Cardiac muscle cell (in vitro differentiated cells and primary cell): Measurements from ENCODE around the gene ERF. TPM values are rescaled to one million over a fixed set of nuclear protein-coding genes. Genes with fewer than 3 reads are reported as not detected.
A peak's percentile ranks its signal among the peaks of the same experiment; 100 is the strongest.

Experiments used
- DNase-seq, 2 donors: peaks; one replicate each; pipeline versions ENCODE4 v3.0.0 to v3.0.0-alpha.2; 2010 to 2017; ENCODE audit warnings: low read depth in 1 of 2, low spot score in 1 of 2
- H3K27ac ChIP-seq: fragments of 200-600 bp; sonication (generic); 2 replicates; pipeline ENCODE4 v1.5.1; 2016
- H3K27me3 ChIP-seq: fragments of 200-600 bp; sonication (generic); 2 replicates; pipeline ENCODE4 v1.6.0; 2016; ENCODE audit warnings: control low read depth
- H3K36me3 ChIP-seq: fragments of 200-600 bp; sonication (generic); 2 replicates; pipeline ENCODE4 v1.5.1; 2016; ENCODE audit warnings: control low read depth
- H3K4me1 ChIP-seq: fragments of 200-600 bp; sonication (generic); 2 replicates; pipeline ENCODE4 v1.8.1; 2017; ENCODE audit warnings: low read depth, mild to moderate bottlenecking, mixed run types
- H3K4me3 ChIP-seq: fragments of 200-600 bp; sonication (generic); 2 replicates; pipeline ENCODE4 v1.5.1; 2016; ENCODE audit warnings: mild to moderate bottlenecking
- H3K9me3 ChIP-seq: fragments of 200-600 bp; sonication (generic); 2 replicates; pipeline ENCODE4 v1.5.1; 2017; ENCODE audit warnings: low read depth, mild to moderate bottlenecking, control low read depth
- polyA plus RNA-seq: library from polyadenylated mRNA; unstranded; fragments of >200 nt; fragmentation: Nextera tagmentation; extraction: Ambion mirVana; gene quantifications from 2 replicates; pipeline ENCODE4 v1.2.1, GENCODE V29; 2016
- total RNA-seq: library from RNA; depleted of rRNA; stranded (reverse); fragments of >200 nt; gene quantifications from 2 replicates; pipeline ENCODE4 v1.2.3, GENCODE V29; 2016
- TF ChIP-seq, protein P1 (sequence below): IDR thresholded peaks from 2 replicates; pipeline ENCODE4 v1.5.1; 2012; ENCODE audit warnings: low read depth, mild to moderate bottlenecking, low read length

The ERF gene
- total and polyA plus RNA-seq, 2 experiments from 2014 or later: 25.1 to 108 TPM

DNA sequence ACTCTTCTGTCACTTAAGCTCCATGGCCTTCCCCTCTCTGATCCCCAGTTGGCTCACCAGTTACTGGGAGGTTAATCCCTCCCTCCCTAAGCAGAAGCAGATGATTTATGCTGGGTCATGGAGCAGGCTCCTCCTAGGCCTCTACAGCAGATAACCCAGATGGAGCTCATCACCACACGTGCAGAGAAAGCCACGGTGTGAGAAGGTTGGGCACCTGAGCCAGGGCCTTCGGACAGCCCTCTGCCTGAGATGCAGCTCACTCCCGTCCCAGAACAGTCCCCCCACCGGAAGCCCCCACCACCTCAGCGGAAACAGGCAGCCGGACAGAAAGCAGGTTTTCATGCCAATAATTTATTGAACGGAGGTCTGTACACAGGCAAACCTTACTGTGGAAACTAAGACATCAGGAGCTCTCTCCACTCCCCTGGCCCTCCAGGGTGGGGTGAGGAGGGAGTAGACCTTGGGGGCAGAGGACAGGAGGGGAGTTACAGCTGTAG is 25.0 kb downstream of the ERF start:
- DNase-seq: no peak
- H3K27me3 ChIP-seq: no peaks in the 10 kb centered on the region
- peaks cover 42% of the 10 kb centered on the region for H3K36me3 ChIP-seq
- H3K4me3 ChIP-seq: no peak overlapping the region
- no peaks in the 10 kb centered on the region for H3K9me3 ChIP-seq
- TF ChIP-seq, protein P1, sequence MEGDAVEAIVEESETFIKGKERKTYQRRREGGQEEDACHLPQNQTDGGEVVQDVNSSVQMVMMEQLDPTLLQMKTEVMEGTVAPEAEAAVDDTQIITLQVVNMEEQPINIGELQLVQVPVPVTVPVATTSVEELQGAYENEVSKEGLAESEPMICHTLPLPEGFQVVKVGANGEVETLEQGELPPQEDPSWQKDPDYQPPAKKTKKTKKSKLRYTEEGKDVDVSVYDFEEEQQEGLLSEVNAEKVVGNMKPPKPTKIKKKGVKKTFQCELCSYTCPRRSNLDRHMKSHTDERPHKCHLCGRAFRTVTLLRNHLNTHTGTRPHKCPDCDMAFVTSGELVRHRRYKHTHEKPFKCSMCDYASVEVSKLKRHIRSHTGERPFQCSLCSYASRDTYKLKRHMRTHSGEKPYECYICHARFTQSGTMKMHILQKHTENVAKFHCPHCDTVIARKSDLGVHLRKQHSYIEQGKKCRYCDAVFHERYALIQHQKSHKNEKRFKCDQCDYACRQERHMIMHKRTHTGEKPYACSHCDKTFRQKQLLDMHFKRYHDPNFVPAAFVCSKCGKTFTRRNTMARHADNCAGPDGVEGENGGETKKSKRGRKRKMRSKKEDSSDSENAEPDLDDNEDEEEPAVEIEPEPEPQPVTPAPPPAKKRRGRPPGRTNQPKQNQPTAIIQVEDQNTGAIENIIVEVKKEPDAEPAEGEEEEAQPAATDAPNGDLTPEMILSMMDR: no peak
- H3K4me1 ChIP-seq: no peaks in the 10 kb centered on the region
- peak overlapping the region; percentile 25 for H3K27ac ChIP-seq

DNA sequence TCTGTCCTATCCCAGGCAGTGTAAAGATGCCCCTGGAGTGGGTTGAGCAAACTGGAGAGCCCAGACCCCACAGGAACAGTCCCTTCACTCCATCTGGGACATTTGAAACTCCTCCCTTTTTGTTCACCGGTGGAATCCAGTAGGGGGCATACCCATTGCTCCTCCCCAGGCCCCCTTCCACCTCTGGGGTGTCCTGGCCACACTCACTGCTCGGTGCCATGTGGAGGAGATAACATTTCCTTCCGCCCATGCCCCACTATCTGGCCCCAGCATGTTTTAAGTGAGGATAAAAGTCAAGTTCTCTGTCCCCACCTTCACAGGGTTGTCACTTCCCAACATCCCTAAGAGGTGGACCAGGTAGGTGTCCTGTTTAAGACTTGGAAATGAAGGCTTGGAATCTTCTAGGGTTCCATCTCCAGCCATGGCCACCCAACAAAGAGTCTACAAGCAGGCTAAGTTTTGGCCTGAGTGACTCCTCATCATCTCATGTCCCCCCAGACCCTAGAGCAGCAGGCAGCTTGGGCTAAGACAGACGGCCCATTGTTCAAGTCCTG is 25.6 kb downstream of the ERF start:
- TF ChIP-seq, protein P1: no peak
- Histone ChIP-seq H3K27ac (peak overlapping the region; percentile 25), H3K4me1 (no peaks in the 10 kb centered on the region), H3K4me3 (no peak overlapping the region), H3K36me3 (peaks cover 38% of the 10 kb centered on the region), H3K27me3 (no peaks in the 10 kb centered on the region), H3K9me3 (no peaks in the 10 kb centered on the region)
- no peak for DNase-seq

DNA sequence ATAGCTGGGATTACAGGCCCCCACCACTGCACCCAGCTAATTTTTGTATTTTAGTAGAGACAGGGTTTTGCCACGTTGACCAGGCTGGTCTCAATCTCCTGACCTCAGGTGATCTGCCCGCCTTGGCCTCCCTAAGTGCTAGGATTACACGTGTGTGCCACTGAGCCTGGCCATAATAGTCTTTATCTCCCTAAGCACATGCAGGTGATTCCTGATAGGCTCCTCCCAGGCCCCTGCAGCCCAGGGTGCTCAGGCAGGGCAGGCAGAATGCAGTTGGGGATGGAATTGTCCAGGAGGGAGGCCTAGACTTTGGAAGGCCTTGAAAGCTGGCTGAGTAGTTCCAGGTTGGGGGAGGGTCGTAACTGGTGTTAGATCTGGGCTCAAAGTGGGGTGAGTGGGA is 26.3 kb downstream of the ERF start:
- Histone ChIP-seq H3K36me3 (peaks cover 33% of the 10 kb centered on the region), H3K27me3 (no peaks in the 10 kb centered on the region), H3K27ac (no peak overlapping the region), H3K4me1 (no peaks in the 10 kb centered on the region), H3K4me3 (no peak overlapping the region), H3K9me3 (no peaks in the 10 kb centered on the region)
- DNase-seq: no peak
- TF ChIP-seq, protein P1: no peak

DNA sequence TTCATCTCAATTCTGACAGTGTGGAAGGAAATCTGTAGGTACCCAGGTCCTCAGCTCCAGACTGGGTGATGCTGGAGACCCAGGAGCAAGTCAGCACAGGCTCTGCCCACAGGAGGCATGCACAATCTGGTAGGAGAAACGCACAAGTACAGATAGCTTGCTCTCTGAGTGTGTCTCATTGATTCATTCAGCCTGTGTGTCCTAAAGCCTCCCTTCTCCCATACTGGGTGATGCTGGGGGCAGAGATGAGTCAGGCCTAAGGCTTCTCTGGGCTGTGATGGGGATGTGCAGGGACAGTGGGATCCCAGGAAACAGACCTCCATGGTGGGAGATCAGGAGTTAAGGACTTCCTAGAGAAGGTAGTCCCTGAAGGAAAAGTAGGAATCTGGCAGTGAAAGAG is 28.0 kb downstream of the ERF start:
- Histone ChIP-seq H3K9me3 (no peaks in the 10 kb centered on the region), H3K27ac (no peak overlapping the region), H3K4me1 (no peaks in the 10 kb centered on the region), H3K4me3 (no peak overlapping the region), H3K36me3 (peaks cover 18% of the 10 kb centered on the region), H3K27me3 (no peaks in the 10 kb centered on the region)
- TF ChIP-seq, protein P1: no peak
- DNase-seq: no peak

DNA sequence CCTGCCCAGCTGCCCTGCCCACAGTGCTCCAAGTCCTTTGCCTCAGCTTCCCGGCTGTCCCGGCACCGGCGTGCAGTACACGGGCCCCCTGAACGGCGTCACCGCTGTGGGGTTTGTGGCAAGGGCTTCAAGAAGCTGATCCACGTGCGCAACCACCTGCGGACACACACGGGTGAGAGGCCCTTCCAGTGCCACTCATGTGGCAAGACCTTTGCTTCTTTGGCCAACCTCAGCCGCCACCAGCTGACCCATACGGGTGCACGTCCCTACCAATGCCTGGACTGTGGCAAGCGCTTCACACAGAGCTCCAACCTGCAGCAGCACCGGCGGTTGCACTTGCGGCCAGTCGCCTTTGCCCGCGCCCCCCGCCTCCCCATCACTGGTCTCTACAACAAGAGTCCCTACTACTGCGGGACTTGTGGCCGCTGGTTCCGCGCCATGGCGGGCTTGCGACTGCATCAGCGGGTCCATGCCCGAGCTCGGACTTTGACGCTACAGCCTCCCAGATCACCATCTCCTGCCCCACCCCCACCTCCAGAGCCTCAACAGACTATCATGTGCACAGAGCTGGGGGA is 29.1 kb downstream of the ERF start:
- no peak for DNase-seq
- no peak overlapping the region for H3K27ac ChIP-seq

More for the DNA sequence above, 29.1 kb downstream of the ERF start:
- Histone ChIP-seq H3K4me1 (peaks cover 2% of the 10 kb centered on the region), H3K9me3 (no peaks in the 10 kb centered on the region), H3K36me3 (peaks cover 15% of the 10 kb centered on the region), H3K4me3 (no peak overlapping the region), H3K27me3 (no peaks in the 10 kb centered on the region)
- TF ChIP-seq, protein P1: no peak
